Measurements from ENCODE around the gene CSNK2A2. TPM values are rescaled to one million over a fixed set of nuclear protein-coding genes. Genes with fewer than 3 reads are reported as not detected.

The CSNK2A2 gene
- total RNA-seq, 1 donor = 26.8 TPM

GRCh38 chr16:58200004-58200797, 2.3 kb upstream of the CSNK2A2 start:
- no peak for DNase-seq (ENCODE audit: low read depth)
- no peak for TF ChIP-seq CTCF (IDR thresholded peaks at IDR 0.05; ENCODE audit: insufficient read depth, low read depth, low read length)
- no peak overlapping the region for H3K4me3 ChIP-seq (ENCODE audit: low read depth, low read length)

GRCh38 chr16:58198803-58199411, 1.0 kb upstream of the CSNK2A2 start:
- no peak for DNase-seq (ENCODE audit: low read depth)
- H3K4me3 ChIP-seq (ENCODE audit: low read depth, low read length) = no peak overlapping the region
- TF ChIP-seq CTCF (IDR thresholded peaks at IDR 0.05; ENCODE audit: insufficient read depth, low read depth, low read length) = no peak

GRCh38 chr16:58197314-58198012, 443 bp downstream of the CSNK2A2 start:
- DNase-seq (ENCODE audit: low read depth) = no peak
- peak overlapping the region; percentile 88 for H3K4me3 ChIP-seq (ENCODE audit: low read depth, low read length)
- no peak for TF ChIP-seq CTCF (IDR thresholded peaks at IDR 0.05; ENCODE audit: insufficient read depth, low read depth, low read length)

GRCh38 chr16:58196898-58197313, 1.0 kb downstream of the CSNK2A2 start:
- no peak for TF ChIP-seq CTCF (IDR thresholded peaks at IDR 0.05; ENCODE audit: insufficient read depth, low read depth, low read length)
- peak; percentile 14 for DNase-seq (ENCODE audit: low read depth)
- peak overlapping the region; percentile 88 for H3K4me3 ChIP-seq (ENCODE audit: low read depth, low read length)

- TF ChIP-seq CTCF (IDR thresholded peaks at IDR 0.05; ENCODE audit: insufficient read depth, low read depth, low read length) = no peak
Measured at GRCh38 chr16:58195771-58196170, 2.1 kb downstream of the CSNK2A2 start.

GRCh38 chr16:58195344-58195743, 2.6 kb downstream of the CSNK2A2 start:
- no peak overlapping the region for H3K4me3 ChIP-seq (ENCODE audit: low read depth, low read length)
- DNase-seq (ENCODE audit: low read depth) = no peak
- TF ChIP-seq CTCF (IDR thresholded peaks at IDR 0.05; ENCODE audit: insufficient read depth, low read depth, low read length) = no peak

More at GRCh38 chr16:58195771-58196170, 2.1 kb downstream of the CSNK2A2 start:
- H3K4me3 ChIP-seq (ENCODE audit: low read depth, low read length) = no peak overlapping the region
- no peak for DNase-seq (ENCODE audit: low read depth)
